Measurements from ENCODE around the gene MT1B.

The MT1B gene

GRCh38 chr16:56631832-56632155, 19.9 kb upstream of the MT1B start:
- no peaks in the 10 kb centered on the region for H3K9me3 ChIP-seq (ENCODE audit: severe bottlenecking)
- H3K4me3 ChIP-seq (ENCODE audit: severe bottlenecking), result no peak overlapping the region
- no peak overlapping the region for H3K27ac ChIP-seq (ENCODE audit: poor library complexity, severe bottlenecking)
- DNase-seq (ENCODE audit: low spot score) (no peak), ATAC-seq (ENCODE audit: low read depth) (no peak)
- peaks cover 3% of the 10 kb centered on the region for H3K36me3 ChIP-seq (ENCODE audit: low read depth)
- no peaks in the 10 kb centered on the region for H3K27me3 ChIP-seq (ENCODE audit: insufficient read depth, poor library complexity, severe bottlenecking)
- H3K4me1 ChIP-seq (ENCODE audit: insufficient read depth, poor library complexity, severe bottlenecking), result peaks cover 4% of the 10 kb centered on the region
- no peak for TF ChIP-seq CTCF (IDR thresholded peaks at IDR 0.05; ENCODE audit: poor library complexity, severe bottlenecking)

DNA sequence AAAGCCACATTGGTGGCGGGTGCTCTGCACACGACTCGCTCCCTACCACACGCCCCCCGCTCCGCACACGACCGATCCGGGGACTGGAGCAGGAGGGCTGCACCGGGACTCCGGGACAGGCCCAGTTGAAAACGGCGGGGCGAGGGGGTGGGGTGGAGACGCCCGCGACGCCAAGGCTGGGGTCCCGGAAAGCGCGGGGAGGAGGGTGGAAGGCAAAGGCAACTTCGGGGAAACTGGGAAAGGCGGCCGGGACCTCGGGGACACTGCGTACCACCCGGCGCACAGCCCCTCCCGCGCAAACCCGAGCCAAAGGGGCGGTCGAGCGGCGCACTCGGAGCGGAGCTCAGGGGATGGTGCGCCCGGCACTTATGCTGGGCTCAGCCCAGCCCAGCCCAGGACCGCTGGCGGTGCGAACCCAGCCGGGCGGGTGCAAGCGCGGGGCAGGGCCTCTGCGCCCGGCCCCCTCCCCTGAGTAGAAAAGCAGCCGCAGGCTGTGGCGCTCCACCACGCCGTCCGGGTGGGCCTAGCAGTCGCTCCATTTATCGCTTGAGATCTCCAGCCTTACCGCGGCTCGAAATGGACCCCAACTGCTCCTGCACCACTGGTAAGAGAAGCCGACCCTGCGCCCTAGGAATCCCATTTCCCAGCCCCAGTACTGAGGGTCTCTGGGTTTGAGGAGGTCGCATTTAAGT, 19.4 kb upstream of the MT1B start, which contains the start of gene MT1M:
Gene MT1M, plus strand, starts transcription at position 504 of the 692 bp plus-strand sequence. Its CDS starts 73 bp downstream, at position 577.
- Histone ChIP-seq H3K36me3 (ENCODE audit: low read depth) (no peaks in the 10 kb centered on the region), H3K27me3 (ENCODE audit: insufficient read depth, poor library complexity, severe bottlenecking) (no peaks in the 10 kb centered on the region), H3K4me1 (ENCODE audit: insufficient read depth, poor library complexity, severe bottlenecking) (no peaks in the 10 kb centered on the region), H3K27ac (ENCODE audit: poor library complexity, severe bottlenecking) (no peak within 1 kb of the TSS), H3K4me3 (ENCODE audit: severe bottlenecking) (no peak within 1 kb of the TSS), H3K9me3 (ENCODE audit: severe bottlenecking) (no peaks in the 10 kb centered on the region)
- TF ChIP-seq CTCF (IDR thresholded peaks at IDR 0.05; ENCODE audit: poor library complexity, severe bottlenecking), result no peak
- ATAC-seq (ENCODE audit: low read depth) (no peak), DNase-seq (ENCODE audit: low spot score) (no peak)

- Histone ChIP-seq H3K4me1 (ENCODE audit: insufficient read depth, poor library complexity, severe bottlenecking) (no peaks in the 10 kb centered on the region), H3K4me3 (ENCODE audit: severe bottlenecking) (no peak overlapping the region), H3K36me3 (ENCODE audit: low read depth) (no peaks in the 10 kb centered on the region), H3K27me3 (ENCODE audit: insufficient read depth, poor library complexity, severe bottlenecking) (no peaks in the 10 kb centered on the region), H3K9me3 (ENCODE audit: severe bottlenecking) (no peaks in the 10 kb centered on the region), H3K27ac (ENCODE audit: poor library complexity, severe bottlenecking) (no peak overlapping the region)
- DNase-seq (ENCODE audit: low spot score) (no peak), ATAC-seq (ENCODE audit: low read depth) (no peak)
- no peak for TF ChIP-seq CTCF (IDR thresholded peaks at IDR 0.05; ENCODE audit: poor library complexity, severe bottlenecking)
Measured at GRCh38 chr16:56632848-56633365, 18.8 kb upstream of the MT1B start.

DNA sequence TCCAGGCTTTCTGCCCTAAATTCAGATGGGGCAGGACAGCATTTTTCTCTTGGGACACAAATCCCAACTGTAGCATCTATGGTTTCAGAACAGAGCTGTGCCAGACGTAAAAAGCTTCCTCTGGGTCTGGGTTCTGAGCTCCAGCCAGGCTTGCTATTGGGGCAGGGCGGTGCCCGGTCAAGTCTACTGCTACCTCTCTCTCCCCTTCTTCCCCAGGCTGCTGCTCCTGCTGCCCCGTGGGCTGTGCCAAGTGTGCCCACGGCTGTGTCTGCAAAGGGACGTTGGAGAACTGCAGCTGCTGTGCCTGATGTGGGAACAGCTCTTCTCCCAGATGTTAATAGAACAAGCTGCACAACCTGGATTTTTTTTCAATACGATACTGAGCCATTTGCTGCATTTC, 18.2 kb upstream of the MT1B start:
- ATAC-seq (ENCODE audit: low read depth) (no peak), DNase-seq (ENCODE audit: low spot score) (no peak)
- no peaks in the 10 kb centered on the region for H3K27me3 ChIP-seq (ENCODE audit: insufficient read depth, poor library complexity, severe bottlenecking)
- TF ChIP-seq CTCF (IDR thresholded peaks at IDR 0.05; ENCODE audit: poor library complexity, severe bottlenecking), result no peak
- H3K27ac ChIP-seq (ENCODE audit: poor library complexity, severe bottlenecking), result no peak overlapping the region
- no peak overlapping the region for H3K4me3 ChIP-seq (ENCODE audit: severe bottlenecking)
- H3K9me3 ChIP-seq (ENCODE audit: severe bottlenecking), result no peaks in the 10 kb centered on the region
- no peaks in the 10 kb centered on the region for H3K36me3 ChIP-seq (ENCODE audit: low read depth)
- H3K4me1 ChIP-seq (ENCODE audit: insufficient read depth, poor library complexity, severe bottlenecking), result no peaks in the 10 kb centered on the region

DNA sequence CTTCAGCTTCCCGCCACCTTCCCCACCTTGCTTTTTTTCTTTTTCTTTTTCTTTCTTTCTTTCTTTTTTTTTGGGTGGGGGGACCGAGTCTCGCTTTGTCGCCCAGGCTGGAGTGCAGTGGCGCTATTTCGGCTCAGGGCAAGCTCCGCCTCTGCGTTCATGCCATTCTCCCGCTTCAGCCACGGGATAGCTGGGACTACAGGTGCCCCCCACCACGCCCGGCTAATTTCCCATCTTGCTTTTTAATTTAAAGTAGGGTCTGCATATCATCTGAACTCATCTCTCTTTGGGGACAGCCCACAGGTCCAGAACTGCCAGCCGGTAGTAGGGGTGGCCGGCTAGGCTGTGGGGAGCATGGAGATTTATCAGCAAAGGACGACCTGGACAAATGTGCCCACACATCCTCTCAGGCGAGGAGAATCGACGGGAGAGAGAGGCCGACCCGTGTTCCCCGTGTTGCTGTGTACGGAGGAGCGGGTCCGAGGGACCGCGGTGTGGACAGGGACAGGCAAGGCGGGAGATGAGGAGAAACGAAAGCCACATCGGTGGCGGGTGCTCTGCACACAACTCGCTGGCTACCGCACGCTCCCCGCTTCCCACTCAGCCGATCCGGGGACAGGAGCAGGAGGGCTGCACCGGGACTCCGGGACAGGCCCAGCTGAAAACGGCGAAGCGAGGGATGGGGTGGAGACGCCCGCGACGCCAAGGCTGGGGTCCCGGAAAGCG, 16.8 kb upstream of the MT1B start:
- Histone ChIP-seq H3K9me3 (ENCODE audit: severe bottlenecking) (no peaks in the 10 kb centered on the region), H3K4me3 (ENCODE audit: severe bottlenecking) (no peak overlapping the region), H3K4me1 (ENCODE audit: insufficient read depth, poor library complexity, severe bottlenecking) (no peaks in the 10 kb centered on the region), H3K27ac (ENCODE audit: poor library complexity, severe bottlenecking) (no peak overlapping the region), H3K27me3 (ENCODE audit: insufficient read depth, poor library complexity, severe bottlenecking) (no peaks in the 10 kb centered on the region), H3K36me3 (ENCODE audit: low read depth) (no peaks in the 10 kb centered on the region)
- no peak for ATAC-seq (ENCODE audit: low read depth)
- no peak for TF ChIP-seq CTCF (IDR thresholded peaks at IDR 0.05; ENCODE audit: poor library complexity, severe bottlenecking)
- DNase-seq (ENCODE audit: low spot score), result no peak
